Naive thymus-derived CD4-positive, alpha-beta T cell (primary cell): Measurements from ENCODE around the gene DDC. TPM values are rescaled to one million over a fixed set of nuclear protein-coding genes. Genes with fewer than 3 reads are reported as not detected.
"Not testable (repeated sequence)": the region's sequence is repeated elsewhere in the genome, so short reads cannot be mapped to it uniquely, and the experiment has no call there.

ENCODE experiments used
- ATAC-seq: fragments of 150-1000 bp; cut with Tn5 transposase; 2 replicates; pipeline ENCODE4 v1.10.0; 2021; ENCODE audit warnings: mild to moderate bottlenecking, moderate library complexity
- CTCF ChIA-PET: fragments of 350-600 bp; sonication (Branson Sonifier 250); formaldehyde crosslinking; loops from one replicate; lab custom pipeline; 2021; ENCODE audit warnings: antibody characterized with exemption; lab: Charles Lee
- POLR2A ChIA-PET: fragments of 350-600 bp; sonication (Branson Sonifier 250); formaldehyde crosslinking; loops from one replicate; lab custom pipeline; 2021; ENCODE audit warnings: antibody characterized with exemption, inconsistent platforms; lab: Charles Lee
- DNase-seq, 9 donors: peaks; one replicate each; pipeline versions ENCODE4 v3.0.0 to v3.0.0-alpha.2; 2020 to 2022; ENCODE audit warnings: mixed read lengths in 1 of 9
- H3K27ac ChIP-seq: one replicate; pipeline ENCODE4 v1.7.0; 2013; ENCODE audit warnings: mild to moderate bottlenecking, low read depth, low read length, moderate library complexity
- H3K27me3 ChIP-seq, 2 donors: one replicate each; pipeline ENCODE4 v1.7.0; 2013; ENCODE audit warnings: low read length in 2 of 2, mild to moderate bottlenecking in 2 of 2, moderate library complexity in 2 of 2; ENCODE audit not compliant: control insufficient read depth in 2 of 2, insufficient read depth in 2 of 2
- H3K36me3 ChIP-seq, 3 experiments: 1 replicate in 2 of 3; 2 replicates in 1 of 3; pipeline ENCODE4 v1.7.0; 2013; ENCODE audit warnings: low read length in 3 of 3, mild to moderate bottlenecking in 3 of 3, moderate library complexity in 1 of 3; ENCODE audit not compliant: insufficient read depth in 3 of 3, control insufficient read depth in 2 of 3
- H3K4me1 ChIP-seq, 2 donors: one replicate each; pipeline ENCODE4 v1.7.0; 2013; ENCODE audit warnings: low read length in 2 of 2, mild to moderate bottlenecking in 2 of 2, moderate library complexity in 1 of 2; ENCODE audit not compliant: control insufficient read depth in 2 of 2, insufficient read depth in 2 of 2
- H3K4me3 ChIP-seq: 2 replicates; pipeline ENCODE4 v1.7.0; 2013; ENCODE audit warnings: mild to moderate bottlenecking, low read length
- H3K9me3 ChIP-seq, 3 experiments: 1 replicate in 2 of 3; 2 replicates in 1 of 3; pipeline ENCODE4 v1.7.0; 2013; ENCODE audit warnings: low read length in 3 of 3; ENCODE audit not compliant: control insufficient read depth in 2 of 3
- H3K27ac Mint-ChIP-seq, 9 donors: one replicate each; pipeline ENCODE4 v1.8.0; 2020 to 2022; ENCODE audit warnings: mixed read lengths in 9 of 9, mild to moderate bottlenecking in 8 of 9, moderate library complexity in 5 of 9, inconsistent platforms in 2 of 9
- H3K27me3 Mint-ChIP-seq, 5 donors: one replicate each; pipeline ENCODE4 v1.8.0; 2021 to 2022; ENCODE audit warnings: mixed read lengths in 5 of 5, mild to moderate bottlenecking in 1 of 5
- H3K36me3 Mint-ChIP-seq, 5 donors: one replicate each; pipeline ENCODE4 v1.8.0; 2020 to 2022; ENCODE audit warnings: mixed read lengths in 5 of 5, mild to moderate bottlenecking in 3 of 5, inconsistent platforms in 1 of 5
- H3K4me1 Mint-ChIP-seq, 7 donors: one replicate each; pipeline ENCODE4 v1.8.0; 2020 to 2022; ENCODE audit warnings: mixed read lengths in 7 of 7, mild to moderate bottlenecking in 3 of 7, inconsistent platforms in 1 of 7
- H3K4me3 Mint-ChIP-seq, 10 donors: one replicate each; pipeline ENCODE4 v1.8.0; 2020 to 2022; ENCODE audit warnings: mild to moderate bottlenecking in 10 of 10, mixed read lengths in 10 of 10, moderate library complexity in 6 of 10, inconsistent platforms in 2 of 10
- H3K9me3 Mint-ChIP-seq, 11 donors: one replicate each; pipeline ENCODE4 v1.8.0; 2020 to 2022; ENCODE audit warnings: mixed read lengths in 11 of 11, mild to moderate bottlenecking in 4 of 11, inconsistent platforms in 1 of 11, moderate library complexity in 1 of 11
- intact Hi-C, 2 donors: fragments of 100-400 bp; cut with micrococcal nuclease; formaldehyde crosslinking; loops; one replicate each; pipeline ENCODE4 v1.15.1; 2023
- polyA plus RNA-seq, 2 donors: library from polyadenylated mRNA; unstranded; fragments of 300-500 nt; fragmentation: Illumina TruSeq; gene quantifications; one replicate each; pipeline ENCODE4 v1.2.3, GENCODE V29; 2021
- total RNA-seq, 6 experiments: library from RNA in 5 of 6; stranded (reverse) in 5 of 6; gene quantifications; 1 replicate in 5 of 6; 2 replicates in 1 of 6; pipeline ENCODE4 v1.2.3 and lab custom pipeline; 2021 to 2026

DDC gene
- total and polyA plus RNA-seq, 7 experiments from 2014 or later = not detected

DNA sequence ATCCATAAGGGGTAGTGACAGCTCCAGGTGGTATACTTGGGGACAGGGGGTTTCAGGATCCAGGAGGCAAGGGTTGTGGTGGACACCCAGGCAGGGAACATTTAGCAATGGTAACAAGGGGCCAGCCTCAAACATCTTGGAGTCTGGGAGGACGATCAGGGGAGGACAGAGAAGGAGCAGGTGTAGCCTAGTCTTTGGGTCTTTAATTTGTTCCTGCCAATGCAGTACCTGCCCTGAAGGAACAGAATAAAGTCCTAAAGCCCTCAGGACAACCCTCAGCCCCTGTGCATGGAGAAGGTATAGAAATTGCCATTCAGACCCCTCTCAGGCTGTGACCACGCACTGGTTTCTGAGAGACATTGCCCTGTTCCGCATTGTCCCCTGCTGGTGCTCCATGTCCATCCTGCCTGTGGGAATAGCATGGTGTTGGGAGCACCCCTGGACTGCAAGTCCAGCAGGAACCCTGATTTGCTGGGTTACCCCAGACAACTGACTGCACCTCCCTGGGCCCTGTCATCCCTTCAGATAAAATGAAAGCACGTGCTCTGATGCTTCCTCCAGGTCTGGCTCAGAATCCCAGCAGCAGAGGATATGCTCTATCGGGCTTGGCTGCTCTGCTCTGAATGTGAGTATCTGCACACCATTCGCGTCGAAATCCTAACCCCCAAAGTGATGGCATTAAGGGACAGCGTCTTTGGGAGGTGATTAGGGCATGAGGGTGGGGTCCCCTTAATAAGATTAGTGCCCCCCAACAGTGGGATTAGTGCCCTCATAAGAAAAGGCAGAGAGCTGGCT, 24.2 kb downstream of the DDC start:
- Histone ChIP-seq H3K4me3 (no peak overlapping the region), H3K4me1 (no peaks in the 10 kb centered on the region), H3K36me3 (no peaks in the 10 kb centered on the region), H3K27ac (no peak overlapping the region), H3K9me3 (no peaks in the 10 kb centered on the region), H3K27me3 (no peaks in the 10 kb centered on the region)
- no peak for DNase-seq
- Mint-ChIP-seq H3K36me3 (no peaks in the 10 kb centered on the region), H3K27me3 (peaks cover 0 to 8% (median 2%) of the 10 kb centered on the region in 5 donors), H3K27ac (no peak overlapping the region), H3K4me1 (no peaks in the 10 kb centered on the region), H3K4me3 (no peak overlapping the region), H3K9me3 (no peaks in the 10 kb centered on the region)
- intact Hi-C loops = no loop called here
- ChIA-PET CTCF (no interaction called here), POLR2A (no interaction called here)
- ATAC-seq = no peak

DNA sequence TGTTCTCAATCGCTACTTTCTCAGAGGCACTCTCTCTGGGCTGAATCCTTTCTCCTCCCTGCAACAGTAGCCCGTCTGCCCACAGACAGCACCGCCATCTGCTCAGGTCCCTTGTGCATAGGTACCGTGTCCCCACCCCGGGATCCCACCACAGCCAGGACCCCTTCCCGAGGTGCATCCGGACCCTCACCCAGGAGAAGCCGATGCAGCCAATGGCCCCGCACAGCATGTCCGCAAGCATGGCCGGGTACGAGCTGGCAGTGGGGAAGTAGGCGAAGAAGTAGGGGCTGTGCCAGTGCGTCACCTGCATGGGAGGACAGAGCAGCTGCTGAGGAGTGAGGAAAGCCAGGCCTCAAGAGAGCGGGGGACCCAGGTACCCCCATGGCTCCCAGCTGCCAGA, 25.5 kb downstream of the DDC start:
- Mint-ChIP-seq H3K4me1 (peaks cover 0 to 2% (median 0%) of the 10 kb centered on the region in 7 donors), H3K9me3 (no peaks in the 10 kb centered on the region), H3K36me3 (no peaks in the 10 kb centered on the region), H3K4me3 (no peak overlapping the region), H3K27ac (no peak overlapping the region), H3K27me3 (peaks cover 0 to 5% (median 3%) of the 10 kb centered on the region in 5 donors)
- POLR2A ChIA-PET = no interaction called here
- Histone ChIP-seq H3K36me3 (no peaks in the 10 kb centered on the region), H3K9me3 (no peaks in the 10 kb centered on the region), H3K4me1 (no peaks in the 10 kb centered on the region), H3K27ac (no peak overlapping the region), H3K4me3 (no peak overlapping the region), H3K27me3 (no peaks in the 10 kb centered on the region)
- CTCF ChIA-PET = no interaction called here
- no peak for DNase-seq
- ATAC-seq = no peak
- intact Hi-C loops = loop anchor here in 1 of 2 donors (10.0 kb wide), 1 partner anchor 55 kb away; no protein-coding TSS in a partner anchor

DNA sequence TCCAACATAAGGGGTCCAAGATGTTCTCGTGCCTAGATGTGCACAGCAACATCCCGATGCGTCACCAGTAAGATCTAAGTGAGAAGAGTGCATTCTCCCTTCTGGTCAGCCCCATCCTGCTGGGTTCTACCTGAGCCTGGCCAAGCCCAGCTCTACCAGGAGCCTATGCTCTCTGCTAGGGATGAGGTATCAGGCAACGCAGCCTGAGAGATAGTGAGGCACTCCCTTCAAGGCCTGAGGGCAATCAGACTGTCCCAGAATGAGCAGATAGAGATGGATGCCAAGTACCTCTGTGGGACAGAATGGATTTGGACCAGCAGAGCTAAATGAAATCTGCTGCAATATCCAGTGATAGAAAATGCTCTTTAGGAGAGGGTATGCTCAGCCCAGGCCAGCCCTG, 26.7 kb downstream of the DDC start:
- Histone ChIP-seq H3K27ac (no peak overlapping the region), H3K4me1 (no peaks in the 10 kb centered on the region), H3K4me3 (no peak overlapping the region), H3K27me3 (no peaks in the 10 kb centered on the region), H3K9me3 (no peaks in the 10 kb centered on the region), H3K36me3 (no peaks in the 10 kb centered on the region)
- Mint-ChIP-seq H3K27me3 (peaks cover 0 to 3% (median 0%) of the 10 kb centered on the region in 5 donors), H3K9me3 (no peaks in the 10 kb centered on the region), H3K4me3 (no peak overlapping the region), H3K27ac (no peak overlapping the region), H3K36me3 (no peaks in the 10 kb centered on the region), H3K4me1 (peaks cover 0 to 2% (median 0%) of the 10 kb centered on the region in 7 donors)
- ATAC-seq = no peak
- ChIA-PET CTCF (no interaction called here), POLR2A (no interaction called here)
- no peak for DNase-seq
- intact Hi-C loops = loop anchor here in 1 of 2 donors (10.0 kb wide), 1 partner anchor 56 kb away; no protein-coding TSS in a partner anchor

DNA sequence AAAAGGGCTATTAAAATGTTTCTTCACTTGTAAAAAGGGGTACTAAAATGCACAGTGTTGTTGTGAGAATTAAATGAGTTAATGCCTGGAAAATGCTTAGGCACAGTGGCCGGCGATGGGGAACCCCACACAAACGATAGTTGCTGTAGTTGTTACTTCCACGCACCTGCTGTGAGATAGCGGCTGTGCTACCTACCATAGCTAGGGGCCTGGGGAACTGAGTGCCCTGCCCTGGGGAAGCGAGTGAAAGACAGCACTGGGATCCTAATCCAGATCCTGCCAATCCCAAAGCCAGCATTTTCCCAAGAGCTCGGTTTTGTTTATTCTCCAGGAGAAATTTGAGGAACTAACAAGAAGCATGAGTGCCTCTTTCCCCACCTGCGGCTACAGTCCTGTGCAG, 27.8 kb downstream of the DDC start:
- H3K4me3 Mint-ChIP-seq = no peak overlapping the region
- no peak for DNase-seq
- ChIA-PET POLR2A (no interaction called here), CTCF (no interaction called here)
- no peaks in the 10 kb centered on the region for H3K9me3 Mint-ChIP-seq
- H3K4me3 ChIP-seq = no peak overlapping the region
- no peak overlapping the region for H3K27ac ChIP-seq
- no peak overlapping the region for H3K27ac Mint-ChIP-seq
- no peaks in the 10 kb centered on the region for H3K4me1 ChIP-seq
- intact Hi-C loops = loop anchor here in 1 of 2 donors (10.0 kb wide), 1 partner anchor 57 kb away; no protein-coding TSS in a partner anchor
- no peaks in the 10 kb centered on the region for H3K27me3 ChIP-seq
- H3K36me3 Mint-ChIP-seq = no peaks in the 10 kb centered on the region
- ATAC-seq = no peak
- H3K9me3 ChIP-seq = no peaks in the 10 kb centered on the region
- H3K36me3 ChIP-seq = no peaks in the 10 kb centered on the region
- peaks cover 0 to 5% (median 2%) of the 10 kb centered on the region in 5 donors for H3K27me3 Mint-ChIP-seq
- peaks cover 0 to 2% (median 0%) of the 10 kb centered on the region in 7 donors for H3K4me1 Mint-ChIP-seq

DNA sequence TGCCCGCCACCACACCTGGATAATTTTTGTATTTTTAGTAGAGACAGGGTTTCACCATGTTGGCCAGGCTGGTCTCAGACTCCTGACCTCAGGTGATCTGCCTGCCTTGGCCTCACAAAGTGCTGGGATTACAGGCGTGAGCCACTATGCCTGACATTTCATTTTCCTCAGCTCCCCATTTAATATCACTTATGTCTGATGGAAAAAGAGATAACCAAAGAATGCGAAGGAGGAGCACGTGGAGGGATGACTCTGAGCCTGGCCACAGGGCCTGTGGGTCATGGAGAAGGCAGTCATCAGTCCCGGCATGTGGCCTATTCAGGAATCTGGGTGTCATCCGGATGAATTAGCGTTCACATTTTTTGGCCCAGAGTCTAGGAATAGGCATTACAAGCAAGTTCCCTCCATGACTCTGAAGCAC, 29.9 kb downstream of the DDC start:
- H3K27ac ChIP-seq, H3K27ac Mint-ChIP-seq, DNase-seq, H3K27me3 ChIP-seq, POLR2A ChIA-PET, H3K4me3 ChIP-seq, H3K36me3 Mint-ChIP-seq, H3K4me1 ChIP-seq, H3K9me3 Mint-ChIP-seq, CTCF ChIA-PET, H3K4me1 Mint-ChIP-seq, H3K4me3 Mint-ChIP-seq, H3K9me3 ChIP-seq, H3K36me3 ChIP-seq, ATAC-seq: not testable (repeated sequence)
- peaks cover 0 to 12% (median 10%) of the 10 kb centered on the region in 5 donors for H3K27me3 Mint-ChIP-seq
- intact Hi-C loops = loop anchor here in 1 of 2 donors (10.0 kb wide), 1 partner anchor 60 kb away; no protein-coding TSS in a partner anchor

DNA sequence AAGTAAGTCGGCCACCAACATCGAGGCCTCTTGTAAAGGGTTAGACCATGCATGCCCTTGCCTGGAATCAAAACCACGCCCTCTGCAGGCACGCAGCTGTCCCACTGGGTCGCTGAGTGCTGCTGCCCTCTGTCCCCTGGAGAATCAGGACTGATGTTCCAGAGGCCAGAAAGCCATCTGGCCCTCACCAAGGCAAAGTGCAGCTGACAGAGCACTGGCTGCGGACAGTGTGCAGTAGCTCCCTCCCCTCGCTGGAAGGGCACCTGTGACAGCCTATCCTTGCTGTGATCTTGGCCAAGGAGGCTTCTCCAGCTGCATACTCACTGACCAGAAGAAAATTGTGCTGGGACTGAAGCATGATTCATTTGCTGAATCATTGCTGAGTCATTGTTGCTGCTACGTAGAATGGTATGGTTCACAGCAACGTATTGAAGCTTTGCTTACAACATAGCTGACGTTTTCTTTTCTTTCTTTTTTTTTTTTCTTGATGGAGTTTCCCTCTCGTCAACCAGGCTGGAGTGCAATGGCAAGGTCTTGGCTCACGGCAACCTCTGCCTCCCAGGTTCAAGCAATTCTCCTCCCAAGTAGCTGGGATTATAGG, 30.4 kb downstream of the DDC start:
- intact Hi-C loops = loop anchor here in 1 of 2 donors (10.0 kb wide), 1 partner anchor 60 kb away; no protein-coding TSS in a partner anchor
- POLR2A ChIA-PET = no interaction called here

More for the DNA sequence above, 30.4 kb downstream of the DDC start:
- peak; percentile 60 for ATAC-seq
- no peaks in the 10 kb centered on the region for H3K36me3 ChIP-seq
- H3K27me3 ChIP-seq = no peaks in the 10 kb centered on the region
- H3K36me3 Mint-ChIP-seq = no peaks in the 10 kb centered on the region
- H3K27ac Mint-ChIP-seq = no peak overlapping the region
- H3K4me1 ChIP-seq = no peaks in the 10 kb centered on the region
- no peak for DNase-seq
- no peaks in the 10 kb centered on the region for H3K9me3 ChIP-seq
- H3K4me3 ChIP-seq = no peak overlapping the region
- H3K4me3 Mint-ChIP-seq = no peak overlapping the region
- peaks cover 0 to 5% (median 0%) of the 10 kb centered on the region in 7 donors for H3K4me1 Mint-ChIP-seq
- H3K27me3 Mint-ChIP-seq = peaks cover 0 to 12% (median 10%) of the 10 kb centered on the region in 5 donors
- no peaks in the 10 kb centered on the region for H3K9me3 Mint-ChIP-seq
- CTCF ChIA-PET = no interaction called here
- H3K27ac ChIP-seq = no peak overlapping the region
